Caco-2 (cell line): ENCODE measurements around the gene MYL3. TPM values are rescaled to one million over a fixed set of nuclear protein-coding genes. Genes with fewer than 3 reads are reported as not detected.

ENCODE experiments used
- BruUV-seq: library from RNA; stranded (reverse); fragments of 400-500 nt; replicated peaks from 2 replicates; lab custom pipeline; 2021; lab: Mats Ljungman, UMichigan
- CTCF ChIA-PET: fragments of 300-600 bp; sonication (Branson Sonifier 250); formaldehyde crosslinking; loops from one replicate; lab custom pipeline; 2022; ENCODE audit warnings: antibody characterized with exemption; lab: Charles Lee
- POLR2A ChIA-PET: fragments of 300-600 bp; sonication (Branson Sonifier 250); formaldehyde crosslinking; loops from one replicate; lab custom pipeline; 2022; ENCODE audit warnings: antibody characterized with exemption; lab: Charles Lee
- DNase-seq, 2 experiments: peaks; one replicate each; pipeline versions ENCODE4 v3.0.0 to v3.0.0-alpha.2; 2020 to 2022
- H3K27me3 ChIP-seq: replicated peaks from 2 replicates; pipeline ENCODE4 v1.6.0; 2011; ENCODE audit warnings: low read length; ENCODE audit not compliant: control insufficient read depth, insufficient read depth
- H3K36me3 ChIP-seq: 2 replicates; pipeline ENCODE4 v1.5.1; 2011; ENCODE audit warnings: low read length; ENCODE audit not compliant: control insufficient read depth, insufficient read depth
- H3K4me1 ChIP-seq: fragments of 250-450 bp; sonication (Bioruptor Pico); 2 replicates; pipeline ENCODE4 v1.5.1; 2020; ENCODE audit warnings: mild to moderate bottlenecking
- H3K4me3 ChIP-seq: 2 replicates; pipeline ENCODE4 v1.5.1; 2011; ENCODE audit warnings: low read depth, mild to moderate bottlenecking, control low read depth, low read length
- H3K9me3 ChIP-seq: fragments of 250-450 bp; sonication (Bioruptor Pico); 2 replicates; pipeline ENCODE4 v1.5.1; 2020; ENCODE audit warnings: mild to moderate bottlenecking, moderate library complexity
- H3K27ac Mint-ChIP-seq: one replicate; pipeline ENCODE4 v1.8.0; 2022; ENCODE audit warnings: mixed read lengths; ENCODE audit not compliant: unreplicated experiment
- H3K27me3 Mint-ChIP-seq: one replicate; pipeline ENCODE4 v1.8.0; 2022; ENCODE audit warnings: mixed read lengths; ENCODE audit not compliant: insufficient read depth, unreplicated experiment
- H3K36me3 Mint-ChIP-seq: one replicate; pipeline ENCODE4 v1.8.0; 2022; ENCODE audit warnings: mild to moderate bottlenecking, mixed read lengths; ENCODE audit not compliant: insufficient read depth, unreplicated experiment
- H3K4me1 Mint-ChIP-seq: one replicate; pipeline ENCODE4 v1.8.0; 2022; ENCODE audit warnings: low read depth, mixed read lengths; ENCODE audit not compliant: unreplicated experiment
- H3K4me3 Mint-ChIP-seq: one replicate; pipeline ENCODE4 v1.8.0; 2022; ENCODE audit warnings: mild to moderate bottlenecking, moderate library complexity, mixed read lengths; ENCODE audit not compliant: unreplicated experiment
- H3K9me3 Mint-ChIP-seq: one replicate; pipeline ENCODE4 v1.8.0; 2022; ENCODE audit warnings: mixed read lengths; ENCODE audit not compliant: unreplicated experiment
- CTCF ChIP-seq, 2 experiments: fragments of 200-600 bp in 1 of 2; IDR thresholded peaks; 1 replicate in 1 of 2; 2 replicates in 1 of 2; pipeline versions ENCODE4 v1.5.1 to v1.8.0; 2011 to 2022; ENCODE audit warnings: antibody characterized with exemption in 1 of 2, control low read depth in 1 of 2, inconsistent platforms in 1 of 2, low read depth in 1 of 2, low read length in 1 of 2, mild to moderate bottlenecking in 1 of 2, moderate library complexity in 1 of 2; ENCODE audit not compliant: insufficient read depth in 1 of 2, severe bottlenecking in 1 of 2, unreplicated experiment in 1 of 2
- intact Hi-C: fragments of 100-400 bp; cut with micrococcal nuclease; formaldehyde crosslinking; loops from one replicate; pipeline ENCODE4 v1.10.0; 2022; ENCODE audit not compliant: unreplicated experiment
- total RNA-seq: library from RNA; stranded (reverse); gene quantifications from 2 replicates; pipeline ENCODE4 v1.2.3, GENCODE V29; 2022

Gene MYL3
- total RNA-seq, 1 experiment from 2014 or later = 13.8 TPM

DNA sequence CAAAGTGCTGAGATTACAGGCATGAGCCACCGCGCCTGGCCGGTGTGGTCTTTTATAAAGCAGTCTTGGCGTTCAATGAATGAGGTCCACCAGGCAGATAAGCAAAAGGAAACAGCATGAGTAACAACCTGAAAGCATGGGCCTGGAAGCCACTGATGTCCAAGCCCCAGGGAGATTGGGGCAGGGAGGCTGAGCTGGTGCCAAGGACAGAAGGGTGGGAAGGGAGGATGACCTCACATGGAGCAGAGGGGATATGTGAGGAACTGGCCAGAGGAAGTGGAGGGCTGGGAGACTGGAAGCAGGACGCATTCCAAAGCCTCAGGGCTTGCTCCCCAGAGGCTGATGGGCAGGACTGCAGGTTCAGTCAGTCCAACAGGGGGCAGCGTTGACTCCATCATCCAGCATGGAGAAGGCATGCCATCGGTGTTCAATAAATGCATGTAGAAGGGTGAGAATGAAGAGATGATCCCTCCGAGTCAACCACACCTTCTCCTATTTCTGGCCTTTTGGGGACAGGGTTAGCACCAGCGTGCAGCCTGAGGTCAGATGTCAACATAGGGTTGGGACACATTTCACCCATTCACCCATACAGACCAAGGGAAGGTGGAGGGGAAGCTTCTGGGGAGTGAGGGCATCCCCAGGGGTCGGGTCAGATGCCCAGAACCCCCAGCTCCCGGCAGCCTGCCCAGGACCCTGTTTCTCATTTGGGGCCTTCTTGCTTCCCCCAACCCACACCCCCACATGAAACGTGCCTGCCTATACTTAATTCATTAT is 14.8 kb downstream of the MYL3 start:
- Mint-ChIP-seq H3K4me3 (peak overlapping the region; percentile 21), H3K27me3 (no peaks in the 10 kb centered on the region), H3K9me3 (no peaks in the 10 kb centered on the region), H3K36me3 (peaks cover 5% of the 10 kb centered on the region), H3K4me1 (peaks cover 16% of the 10 kb centered on the region), H3K27ac (peak overlapping the region; percentile 70)
- H3K4me1 ChIP-seq = peaks cover 21% of the 10 kb centered on the region
- intact Hi-C loops = loop anchor here (2.0 kb wide), 1 partner anchor 14 kb away; the partner anchor contains the start of gene MYL3
- H3K4me3 ChIP-seq = no peak overlapping the region
- H3K36me3 ChIP-seq = no peaks in the 10 kb centered on the region
- TF ChIP-seq CTCF (IDR thresholded peaks at IDR 0.05; ENCODE audit: insufficient read depth in 1 of 2, low read depth in 1 of 2, low read length in 1 of 2, severe bottlenecking in 1 of 2, unreplicated experiment in 1 of 2) = peak; percentile 31 to 42
- DNase-seq = peak in 1 of 2 experiments; percentile 33
- ChIA-PET POLR2A (interaction anchor here (0.5 to 0.6 kb wide), 2 partner anchors 234 to 607 kb away, joined by 3 to 4 read pairs; no protein-coding TSS in a partner anchor), CTCF (interaction anchor here (0.6 to 1.8 kb wide), 3 partner anchors 44 to 455 kb away, joined by 3 to 14 read pairs (median 6); no protein-coding TSS in a partner anchor)
- no TSS peak for BruUV-seq
- no peaks in the 10 kb centered on the region for H3K9me3 ChIP-seq
- no peaks in the 10 kb centered on the region for H3K27me3 ChIP-seq

DNA sequence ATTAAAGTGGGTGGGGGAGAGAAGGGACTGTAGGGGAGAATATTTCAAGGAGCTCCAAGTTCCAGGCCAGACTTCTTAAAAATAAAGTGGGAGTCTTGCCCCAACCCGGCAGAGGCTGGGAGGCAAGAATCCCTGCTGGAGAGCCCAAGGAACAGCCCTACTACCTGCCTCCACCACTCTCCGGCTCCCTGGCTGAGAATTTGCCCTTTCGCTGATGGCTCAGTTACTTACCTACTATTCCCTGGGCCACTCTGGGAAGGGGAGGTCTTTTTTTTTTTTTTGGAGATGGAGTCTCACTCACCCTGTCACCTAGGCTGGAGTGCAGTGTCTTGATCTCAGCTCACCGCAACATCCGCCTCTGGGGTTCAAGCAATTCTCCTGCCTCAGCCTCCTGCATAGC is 15.5 kb downstream of the MYL3 start:
- DNase-seq = no peak
- intact Hi-C loops = loop anchor here (2.0 kb wide), 1 partner anchor 15 kb away; the partner anchor contains the start of gene MYL3
- Histone ChIP-seq H3K9me3 (peaks cover 2% of the 10 kb centered on the region; the same call in 1 of the 2 replicates), H3K4me3 (no peak overlapping the region), H3K4me1 (peaks cover 21% of the 10 kb centered on the region), H3K36me3 (no peaks in the 10 kb centered on the region), H3K27me3 (no peaks in the 10 kb centered on the region)
- no peaks in the 10 kb centered on the region for H3K27me3 Mint-ChIP-seq
- no peak for TF ChIP-seq CTCF (IDR thresholded peaks at IDR 0.05; ENCODE audit: insufficient read depth in 1 of 2, low read depth in 1 of 2, low read length in 1 of 2, severe bottlenecking in 1 of 2, unreplicated experiment in 1 of 2)
- ChIA-PET CTCF (interaction anchor here (0.7 kb wide), 1 partner anchor 455 kb away, joined by 6 read pairs; no protein-coding TSS in a partner anchor), POLR2A (interaction anchor here (0.5 kb wide), 1 partner anchor 155 kb away, joined by 3 read pairs; no protein-coding TSS in a partner anchor)
- H3K4me3 Mint-ChIP-seq = no peak overlapping the region
- no TSS peak for BruUV-seq
- peaks cover 5% of the 10 kb centered on the region for H3K36me3 Mint-ChIP-seq
- H3K27ac Mint-ChIP-seq = no peak overlapping the region
- H3K4me1 Mint-ChIP-seq = peaks cover 16% of the 10 kb centered on the region
- H3K9me3 Mint-ChIP-seq = no peaks in the 10 kb centered on the region
